Fibroblast of skin of scalp (primary cell): ENCODE results near the gene KIF21B.
A peak's percentile ranks its signal among the peaks of the same experiment; 100 is the strongest.

Source experiments
- DNase-seq: peaks from one replicate; pipeline ENCODE4 v3.0.0-alpha.2; 2013

KIF21B gene

DNA sequence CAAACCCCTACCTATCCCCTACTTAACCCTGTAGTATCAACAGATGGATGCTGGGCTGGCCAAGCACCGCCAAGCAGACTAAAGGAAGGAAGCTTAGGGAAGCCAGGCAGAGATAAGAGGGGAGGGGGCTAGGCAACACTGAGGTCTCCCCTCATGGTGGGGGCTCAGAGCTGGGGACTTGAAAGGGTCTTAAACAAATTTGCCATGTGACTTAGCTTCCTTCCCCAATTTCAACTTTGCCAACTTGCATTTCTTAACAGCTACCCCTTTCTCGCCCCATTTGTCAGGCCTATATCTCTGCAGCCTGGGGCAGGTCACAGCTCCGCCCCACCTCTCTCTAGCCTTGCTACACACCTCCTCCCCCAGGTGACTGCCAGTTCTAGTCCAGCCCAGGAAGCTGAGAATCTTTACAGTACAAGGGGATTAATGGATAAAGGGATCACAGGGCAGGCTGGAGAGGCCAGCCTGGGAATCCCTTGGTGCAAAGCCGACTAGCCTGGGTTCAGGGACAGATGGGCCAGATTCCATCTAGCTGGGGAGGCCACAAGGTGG lies 3.4 kb downstream of the KIF21B start:
- no peak for DNase-seq

DNA sequence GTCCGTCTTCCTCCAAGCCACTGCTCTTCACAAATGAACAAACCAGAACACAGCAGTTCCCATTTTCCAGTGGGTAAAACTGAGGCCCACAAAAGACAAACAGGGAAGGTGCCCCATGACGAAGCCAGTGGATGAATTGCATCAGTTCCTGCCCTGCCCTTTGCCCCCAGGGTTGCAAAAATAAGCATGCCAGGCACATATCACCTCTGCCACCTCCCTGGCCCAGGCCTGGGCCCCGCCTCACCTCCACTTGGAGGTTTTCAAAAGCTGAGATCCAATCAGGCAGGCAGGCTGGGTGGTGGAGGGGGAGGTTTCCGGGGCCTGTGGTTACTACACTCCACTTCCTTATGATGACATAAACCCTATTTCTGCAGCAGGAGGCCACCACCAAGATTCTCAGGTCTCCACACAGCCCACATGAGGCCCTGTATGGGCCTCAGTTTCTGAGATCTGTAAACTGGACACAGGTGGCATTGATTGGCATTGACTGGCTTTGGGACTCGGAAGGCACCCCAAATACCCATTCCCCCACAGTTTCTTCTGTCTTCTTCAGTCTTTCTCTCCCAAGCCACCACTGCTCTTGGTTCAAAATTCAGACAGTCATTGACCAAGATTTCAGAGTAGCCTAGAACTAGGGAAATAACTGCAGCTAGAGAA lies 4.1 kb downstream of the KIF21B start:
- peak; percentile 67 for DNase-seq

DNA sequence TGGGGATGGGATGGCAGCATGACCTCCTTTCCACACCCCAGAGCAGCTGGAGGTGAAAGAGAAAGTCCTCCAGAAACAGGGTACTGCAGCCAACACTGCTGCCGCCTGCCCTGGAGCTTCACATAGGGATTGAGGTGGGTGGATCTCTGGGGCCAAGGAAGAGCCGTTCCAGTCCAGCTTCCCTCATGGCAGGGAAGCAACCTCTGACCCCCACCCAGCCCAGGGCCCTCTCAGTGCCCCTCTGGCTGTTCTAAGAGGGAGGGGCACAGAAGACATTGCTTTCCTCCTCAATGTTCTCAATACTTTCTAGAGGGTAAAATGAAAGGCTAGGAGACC lies 5.7 kb downstream of the KIF21B start:
- DNase-seq = no peak

DNA sequence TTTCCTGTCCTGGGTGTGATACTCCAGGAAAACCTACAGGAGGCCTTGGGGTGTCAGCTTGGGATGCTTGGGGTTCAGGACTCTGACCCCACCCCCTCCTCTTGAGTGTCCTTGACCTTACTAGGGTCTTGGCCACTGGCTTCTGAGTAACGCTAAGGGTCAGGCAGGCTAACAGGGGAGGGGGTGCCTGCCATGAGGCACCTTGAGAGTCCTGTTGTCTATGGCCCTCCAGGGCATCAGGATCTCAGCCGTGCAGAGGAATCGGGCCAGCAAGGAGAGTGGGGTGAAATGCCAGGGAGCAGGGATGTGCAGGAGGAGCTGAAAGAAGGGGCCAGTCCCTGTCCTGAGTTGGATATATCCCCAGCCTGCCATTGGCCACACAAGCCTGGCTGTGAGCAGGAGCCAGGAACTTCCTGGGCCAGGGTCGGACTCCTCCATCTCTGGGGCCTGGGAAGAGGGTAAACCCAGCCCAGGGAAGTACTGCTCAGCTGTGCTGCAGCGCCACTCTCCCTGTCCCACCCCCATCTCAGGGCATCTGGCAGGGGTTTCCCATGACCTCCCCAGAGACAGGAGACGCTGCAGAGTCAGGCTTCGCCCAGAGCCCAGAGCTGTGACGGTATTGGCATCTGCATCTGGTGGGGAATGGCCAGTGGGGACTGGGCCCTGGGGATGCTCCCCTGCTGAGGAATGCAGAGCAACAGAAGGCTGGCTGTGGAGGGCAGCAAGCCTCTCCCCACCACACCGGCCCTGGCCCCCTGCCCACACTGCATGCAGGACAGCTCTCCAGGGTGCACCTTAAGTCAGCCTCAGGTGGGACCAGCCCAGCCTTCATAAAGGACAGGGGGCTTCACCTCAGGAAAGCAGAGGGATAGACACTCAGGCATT lies 6.3 kb downstream of the KIF21B start:
- DNase-seq = peak; percentile 65

DNA sequence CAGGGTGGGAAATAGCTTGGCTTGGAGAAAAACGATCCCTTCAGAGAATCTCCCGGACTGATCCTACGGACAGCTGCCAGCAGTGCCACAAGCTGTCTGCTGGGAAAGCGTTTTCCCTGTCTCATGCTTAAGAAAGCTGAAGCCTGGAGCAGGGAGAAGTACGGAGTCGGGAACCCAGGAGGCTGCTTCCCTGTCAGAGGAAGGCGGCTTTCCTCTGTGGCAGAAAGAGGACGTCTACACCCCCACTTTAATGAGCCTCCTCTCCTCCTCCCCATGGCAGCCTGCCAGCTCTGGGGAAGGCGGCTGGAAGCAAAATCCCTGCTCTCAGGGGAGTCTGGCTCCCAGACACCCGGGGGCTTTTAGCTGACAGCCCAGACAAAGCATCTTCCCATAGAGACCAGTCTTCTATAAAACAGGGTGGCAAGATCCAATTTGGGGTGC lies 7.3 kb downstream of the KIF21B start:
- DNase-seq = peak; percentile 66

DNA sequence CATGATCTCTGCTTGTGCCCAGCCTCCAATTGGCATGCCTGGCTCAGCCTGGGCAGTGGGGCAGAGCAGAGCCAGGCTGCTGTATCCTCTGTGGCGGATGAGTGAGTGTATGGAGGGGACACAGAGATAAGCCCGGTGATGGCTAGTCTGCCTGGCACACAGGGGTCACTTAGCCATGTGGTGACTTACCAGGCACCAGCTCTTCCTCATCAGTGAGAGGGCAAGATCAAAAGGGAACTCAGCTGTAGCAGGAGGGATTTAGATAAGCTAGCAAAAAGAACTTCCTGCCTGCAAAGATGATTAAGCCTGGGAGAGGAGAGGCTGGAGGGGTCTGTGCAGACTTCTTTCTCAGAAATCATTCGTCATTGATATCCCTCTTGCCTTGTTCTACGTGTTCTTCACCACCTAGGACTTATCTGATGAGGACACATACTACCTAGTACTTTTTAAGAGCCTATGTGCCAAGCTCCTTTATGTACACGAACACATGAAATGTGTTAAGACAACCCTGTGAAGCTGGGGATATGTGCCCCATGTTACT lies 7.9 kb downstream of the KIF21B start:
- no peak for DNase-seq

DNA sequence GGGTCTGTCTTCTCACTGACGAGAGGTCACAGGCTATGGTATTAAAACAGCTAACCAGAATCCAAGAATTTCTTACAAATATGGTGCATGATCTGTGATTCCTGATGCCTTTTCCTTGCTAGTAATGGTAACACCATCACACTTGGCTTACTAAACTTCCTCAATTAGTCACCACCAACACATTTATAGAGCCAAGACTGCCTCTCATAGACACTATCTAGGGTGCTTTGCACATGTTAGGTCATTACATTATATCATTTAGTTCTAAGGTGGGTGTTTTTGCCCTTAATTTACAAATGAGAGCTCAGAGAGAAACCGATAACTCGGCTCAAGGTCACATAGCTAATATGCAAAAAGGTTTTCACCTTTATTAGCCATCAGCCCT lies 8.7 kb downstream of the KIF21B start:
- no peak for DNase-seq

DNA sequence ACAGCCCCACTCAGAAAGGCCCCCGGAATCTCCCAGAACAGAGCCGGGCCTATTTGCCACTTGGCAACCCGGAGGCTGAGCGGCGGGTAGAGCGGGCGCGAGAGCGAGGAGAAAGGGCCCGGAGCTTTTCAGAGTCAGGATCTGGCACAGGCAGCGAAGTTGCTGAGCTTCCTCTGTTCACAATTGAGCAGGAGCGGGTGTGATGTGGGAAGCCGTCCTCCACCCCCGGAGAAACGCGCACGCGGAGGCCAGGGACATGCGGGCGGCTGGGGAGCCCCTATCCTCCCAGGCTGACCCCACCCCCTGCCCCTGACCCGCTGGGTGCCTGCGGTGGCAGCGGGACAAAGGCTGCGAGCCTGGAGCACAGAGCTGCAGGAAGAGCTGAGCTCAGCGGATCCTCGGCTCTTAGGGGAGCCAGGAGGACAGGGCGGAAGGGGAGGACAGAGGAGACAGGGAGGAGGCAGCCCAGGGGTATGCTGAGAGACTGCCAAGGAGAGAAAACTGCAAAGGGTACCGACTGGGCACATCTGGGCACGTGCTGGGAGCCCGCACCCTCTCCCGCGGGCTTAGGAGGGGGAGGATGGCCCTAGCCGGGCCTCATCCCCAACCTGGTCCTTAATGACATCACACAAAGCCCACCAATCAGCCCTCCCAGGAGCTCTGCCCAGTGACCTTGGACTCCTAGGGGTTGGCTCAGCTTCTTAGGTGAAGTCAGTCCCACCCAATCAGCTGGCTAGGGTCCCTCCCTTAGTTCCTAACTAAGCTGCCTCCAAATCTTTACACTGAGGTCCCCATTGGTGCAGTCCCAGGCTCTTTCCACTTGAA lies 9.3 kb downstream of the KIF21B start:
- no peak for DNase-seq

DNA sequence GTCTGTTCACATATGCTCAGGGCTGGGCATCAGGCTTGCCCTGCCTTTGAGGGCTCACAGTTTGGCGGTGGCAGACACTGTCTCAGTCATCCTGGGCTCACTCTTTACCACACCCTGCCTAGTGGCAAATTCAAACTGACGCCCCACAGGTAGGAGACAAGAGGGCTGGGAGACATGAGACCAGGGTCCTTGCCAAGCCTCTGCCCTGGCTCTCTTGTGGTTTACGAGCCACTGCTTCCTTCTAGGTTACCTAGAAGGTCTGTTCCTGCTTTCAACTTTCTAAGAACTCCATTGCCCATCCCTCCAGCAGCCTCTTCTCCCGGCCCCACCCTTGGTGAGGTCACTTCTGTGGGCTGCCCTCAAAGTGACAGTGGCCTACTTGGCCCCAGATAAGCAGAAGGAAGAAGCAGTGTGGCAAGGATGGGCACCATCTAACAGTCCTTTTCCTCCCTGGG lies 10.5 kb downstream of the KIF21B start:
- no peak for DNase-seq

DNA sequence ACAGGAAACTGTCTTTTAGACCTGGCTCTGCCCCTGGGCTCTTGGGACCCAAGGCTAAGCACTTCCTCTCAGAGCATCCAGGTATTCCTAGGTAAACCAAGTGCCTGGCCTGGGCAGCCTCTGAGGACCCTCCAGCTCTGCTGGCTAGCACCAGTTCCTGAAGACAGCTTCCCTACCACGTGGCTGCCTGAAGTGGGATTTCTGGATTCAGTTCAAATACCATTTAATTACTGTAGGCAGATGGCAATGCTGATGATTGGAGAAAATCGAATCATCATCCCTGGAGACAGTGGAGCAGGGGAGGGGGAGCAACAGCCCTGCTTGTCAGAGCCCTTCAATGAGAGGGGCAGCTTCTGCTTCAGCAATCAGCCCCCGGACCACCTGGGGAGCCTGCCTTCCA lies 11.9 kb downstream of the KIF21B start:
- DNase-seq = no peak

DNA sequence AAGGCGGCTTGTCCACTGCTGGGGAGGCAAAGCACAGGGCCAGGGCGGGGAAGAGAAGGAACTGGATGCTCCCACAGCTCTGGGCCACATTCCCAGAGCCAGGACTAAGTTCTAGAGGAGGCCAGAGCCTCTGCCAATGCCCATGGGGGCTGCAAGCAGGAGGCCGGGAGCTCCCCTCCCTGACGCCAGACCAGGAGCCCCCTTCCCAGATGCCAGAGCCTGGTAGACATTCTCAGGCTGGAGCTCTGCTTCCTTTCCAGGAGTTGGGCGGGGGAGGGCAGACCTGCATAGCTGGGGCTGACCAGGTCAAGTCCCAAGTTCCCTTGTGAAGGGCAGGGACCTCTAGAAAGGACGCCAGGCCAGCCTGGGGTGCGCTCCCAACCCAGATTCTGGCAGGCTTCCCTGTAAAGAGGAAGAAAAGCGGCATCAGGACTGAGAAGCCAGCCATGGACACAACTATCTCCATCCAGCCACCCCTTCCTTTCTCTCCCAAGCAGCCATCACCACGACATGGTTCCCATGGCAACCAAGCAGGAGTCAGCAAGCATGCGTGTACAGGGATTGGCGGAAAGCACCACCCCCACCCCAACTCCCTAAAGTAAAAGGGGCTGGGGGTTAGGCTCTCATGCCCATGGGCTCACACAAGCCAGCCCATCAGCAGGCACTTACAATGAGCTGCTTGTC lies 13.4 kb downstream of the KIF21B start:
- no peak for DNase-seq

DNA sequence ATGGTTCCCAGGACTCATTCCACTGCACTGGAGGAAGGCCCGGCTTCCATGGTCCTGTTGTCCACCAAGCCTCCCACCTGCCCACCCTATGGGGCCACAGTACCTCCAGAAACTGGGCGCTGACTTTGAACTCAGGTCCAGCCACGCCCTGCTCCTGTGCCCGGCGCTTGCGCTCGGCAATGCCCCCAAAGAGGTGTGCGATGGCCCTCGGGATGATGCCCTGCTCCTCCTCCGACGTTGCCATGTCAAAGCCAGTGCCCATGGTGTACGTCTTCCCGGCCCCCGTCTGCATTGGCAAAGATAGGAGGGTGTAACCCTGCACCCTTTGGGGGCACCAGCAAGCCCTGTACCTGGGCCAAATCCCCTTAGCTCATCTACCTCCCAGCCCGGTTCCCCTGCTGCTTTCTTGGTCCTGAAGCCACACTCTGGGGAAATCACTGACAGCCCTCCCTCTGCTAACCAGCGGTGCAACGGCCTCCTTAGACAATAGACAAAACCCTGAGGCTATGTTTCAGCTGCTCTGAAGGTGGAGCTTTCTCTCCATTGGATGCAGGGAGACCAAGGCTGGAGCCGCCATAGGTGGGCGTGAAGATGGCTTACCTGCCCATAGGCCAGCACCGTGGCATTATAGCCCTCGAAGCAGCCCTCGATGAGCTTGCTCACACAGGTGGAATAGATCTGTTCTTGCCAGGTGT lies 14.7 kb downstream of the KIF21B start:
- DNase-seq = no peak

DNA sequence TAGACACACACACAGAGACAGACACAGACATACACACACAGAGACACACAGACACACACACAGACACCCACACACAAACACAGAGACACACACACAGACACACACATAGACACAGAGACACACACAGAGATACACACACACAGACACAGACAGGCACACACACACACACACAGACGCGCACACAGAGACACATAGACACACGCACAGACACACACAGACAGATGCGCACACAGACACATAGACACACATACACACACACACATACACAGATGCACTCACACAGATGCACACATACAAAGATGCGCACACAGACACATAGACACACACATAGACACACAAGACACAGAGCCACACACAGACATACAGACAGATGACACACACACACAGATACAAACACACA lies 16.0 kb downstream of the KIF21B start:
- DNase-seq = no peak

DNA sequence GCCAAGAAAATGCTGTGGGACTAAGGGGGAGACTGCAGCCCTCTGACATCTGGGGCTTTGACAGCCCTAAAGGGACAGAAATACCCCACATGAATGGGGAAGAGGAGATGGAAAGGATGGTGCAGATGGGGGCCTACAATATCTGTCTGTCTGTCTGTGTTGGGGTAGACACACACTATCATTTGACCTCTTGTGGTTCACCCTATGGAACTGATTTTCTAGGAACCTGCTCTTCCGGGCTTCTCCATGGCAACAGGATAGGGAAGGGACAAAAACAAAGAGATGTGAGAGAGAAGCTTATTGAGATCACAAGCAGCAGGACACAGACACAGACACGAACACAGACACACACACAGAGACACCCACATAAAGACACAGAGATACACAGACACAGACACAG lies 17.1 kb downstream of the KIF21B start:
- DNase-seq = no peak

DNA sequence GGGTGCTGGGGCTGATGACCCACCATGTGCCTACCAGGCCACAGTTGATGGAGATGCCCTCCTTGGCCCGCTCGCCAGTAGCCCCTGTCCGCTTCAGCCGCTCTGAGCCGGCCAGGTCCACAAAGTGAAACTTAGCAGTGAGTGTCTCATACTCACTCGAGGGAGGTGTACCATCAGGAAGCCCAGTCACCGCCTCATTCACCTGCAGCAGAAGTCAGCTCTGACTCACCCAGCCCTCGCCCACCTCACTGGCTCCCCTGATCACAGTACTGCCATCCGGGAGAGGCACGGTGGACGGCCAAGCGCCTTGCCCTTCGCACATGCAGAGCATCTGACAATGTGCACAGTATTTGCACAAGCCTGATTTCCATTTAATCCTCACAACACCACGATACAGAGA lies 18.8 kb downstream of the KIF21B start:
- no peak for DNase-seq

DNA sequence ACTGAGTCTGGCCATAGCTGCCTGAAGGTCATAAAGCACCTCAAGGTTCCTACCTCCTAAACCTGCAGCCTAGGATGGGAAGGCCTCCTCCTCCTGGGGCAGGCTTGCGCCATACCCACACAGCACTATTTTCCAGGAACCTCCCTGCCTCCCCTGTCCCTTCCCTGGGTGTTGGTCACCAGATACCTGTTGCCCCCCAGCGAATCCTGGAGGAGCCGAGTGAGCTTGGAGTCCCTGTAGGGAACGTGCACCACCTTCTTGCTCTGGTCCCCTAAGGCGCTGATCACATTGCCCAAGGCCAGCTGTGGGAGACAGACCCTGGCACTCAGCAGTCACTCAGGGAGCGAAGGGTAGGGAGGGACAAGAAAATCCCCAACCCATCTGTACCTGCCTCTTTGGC lies 19.4 kb downstream of the KIF21B start:
- DNase-seq = no peak

DNA sequence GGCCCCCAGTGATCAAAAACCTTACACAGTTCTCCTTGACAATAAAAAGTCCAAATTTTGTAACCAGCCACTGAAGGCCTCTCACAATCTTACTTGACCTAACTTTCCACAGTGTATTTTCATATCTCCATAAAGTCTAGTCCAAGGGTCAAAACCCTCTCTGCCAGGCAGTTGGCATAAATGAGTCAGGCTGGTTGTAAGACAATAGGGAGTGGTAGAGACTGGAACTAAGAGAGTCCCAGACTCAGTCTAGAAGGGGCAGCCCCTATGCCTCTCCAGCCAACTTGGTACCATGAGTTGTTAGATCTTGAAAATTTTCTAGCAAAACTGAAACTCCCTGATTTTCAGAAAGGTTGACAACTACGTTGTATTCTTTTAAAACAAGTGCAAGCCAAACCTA lies 21.0 kb downstream of the KIF21B start:
- DNase-seq = no peak

DNA sequence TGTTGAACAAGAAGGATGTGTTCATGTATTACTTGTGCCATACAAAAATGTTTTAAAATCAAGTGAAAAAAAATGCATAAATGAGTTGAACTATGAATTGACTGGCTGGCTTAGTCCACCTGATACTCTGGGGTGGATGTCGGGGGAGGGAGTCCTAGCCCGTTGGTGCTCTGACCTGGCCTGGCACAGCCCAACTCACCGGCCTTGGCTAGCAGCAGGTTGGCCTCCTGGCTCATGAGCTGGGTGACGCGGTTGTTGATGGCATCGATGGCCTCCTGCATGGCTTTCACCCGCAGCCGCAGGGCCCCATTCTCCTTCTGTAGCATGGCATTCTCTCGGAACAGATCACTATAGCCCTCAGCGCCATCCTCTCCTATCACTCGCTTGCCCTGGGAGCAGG lies 21.6 kb downstream of the KIF21B start:
- DNase-seq = no peak

DNA sequence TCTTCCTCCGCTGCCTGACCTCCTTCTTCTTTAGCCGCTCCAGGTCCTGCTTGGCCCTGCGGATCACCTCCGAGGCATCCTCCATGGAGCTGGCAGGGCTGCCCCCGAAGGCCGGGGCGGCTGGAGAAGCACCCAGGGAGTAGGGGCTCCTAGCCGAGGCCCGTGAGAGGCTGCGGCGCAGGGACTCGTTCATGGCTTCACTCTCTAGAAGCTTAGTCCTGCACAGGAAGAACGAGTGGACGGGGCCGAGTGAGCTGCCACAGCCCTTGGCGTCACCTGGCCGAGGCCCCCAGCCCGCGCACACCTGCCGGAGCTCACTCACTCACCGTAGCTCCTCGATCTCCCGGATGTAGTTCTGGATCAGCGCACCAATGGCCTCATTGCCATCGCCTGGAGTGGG lies 23.1 kb downstream of the KIF21B start:
- DNase-seq = no peak

DNA sequence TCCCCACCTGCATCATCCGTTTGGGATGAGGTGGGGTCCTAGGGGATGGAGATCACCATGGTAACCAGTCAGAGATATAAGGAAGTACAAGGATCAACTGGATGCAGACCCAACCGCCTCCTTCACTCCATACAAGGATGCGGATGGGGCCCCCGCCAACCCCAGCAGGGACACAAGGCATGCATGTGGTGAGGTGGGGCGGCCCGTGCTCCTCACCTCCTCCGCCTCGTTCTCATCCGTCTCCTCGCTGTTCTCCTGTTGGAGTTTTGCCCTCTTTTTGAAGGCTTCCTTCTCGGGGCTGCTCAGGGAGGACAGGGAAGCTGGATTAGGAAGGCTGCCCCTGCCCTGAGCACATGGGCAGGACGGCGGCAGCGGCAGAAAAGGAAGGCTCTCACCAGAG lies 23.8 kb downstream of the KIF21B start:
- DNase-seq = no peak

DNA sequence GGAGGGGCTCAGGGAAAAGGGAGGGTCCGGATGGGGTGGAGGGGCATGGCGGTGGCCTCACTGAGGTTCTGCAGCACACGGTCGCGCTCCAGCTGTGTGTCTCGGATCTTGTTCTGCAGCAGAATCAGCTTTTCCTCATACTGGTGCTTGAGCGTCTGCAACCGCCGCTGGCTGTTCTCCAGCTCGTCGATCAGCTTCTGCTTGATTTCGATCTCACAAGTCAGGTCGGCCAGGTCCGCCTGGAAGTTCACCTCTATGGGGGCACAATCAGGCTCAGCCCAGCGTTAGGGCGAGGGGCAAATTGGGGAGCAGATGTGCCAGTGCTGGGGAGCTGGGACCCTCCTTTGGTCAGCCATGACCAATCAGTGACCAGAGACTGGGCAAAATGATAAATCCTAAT lies 25.2 kb downstream of the KIF21B start:
- no peak for DNase-seq
